PC-9 (cell line): ENCODE results near the gene CHCHD5.

Experiments
- CTCF ChIP-seq: fragments of 200-600 bp; sonication (generic); conservative IDR thresholded peaks from 2 replicates; pipeline ENCODE4 v1.6.1; 2017; ENCODE audit warnings: mixed run types, antibody characterized with exemption, mild to moderate bottlenecking, moderate library complexity
- EZH2 ChIP-seq: fragments of 200-600 bp; sonication (generic); IDR thresholded peaks from 2 replicates; pipeline ENCODE4 v1.8.0; 2017; ENCODE audit warnings: antibody characterized with exemption, low read depth

DNA sequence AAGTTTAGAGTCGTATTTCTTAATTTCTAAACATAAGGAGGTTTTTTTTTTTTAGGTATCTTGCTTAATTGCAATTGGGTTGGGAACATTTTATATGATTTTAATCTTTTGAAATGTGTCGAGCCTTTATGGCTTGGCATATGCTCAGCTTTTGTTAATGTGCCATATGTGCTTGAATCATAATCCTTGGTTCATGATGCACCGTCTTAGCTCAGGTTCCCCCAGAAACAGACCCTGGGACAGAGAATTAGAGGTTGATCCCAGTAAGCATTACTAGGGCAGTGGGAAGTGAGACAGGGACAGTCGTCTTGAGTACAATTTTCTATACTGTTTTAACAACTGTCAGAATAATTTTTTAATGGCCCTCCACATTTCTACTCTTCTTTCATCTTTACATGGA is 9.3 kb downstream of the CHCHD5 start:
- no peak for TF ChIP-seq CTCF
- no peak for TF ChIP-seq EZH2
